Keratinocyte (primary cell): ENCODE measurements around the gene PGC.

Experiments used
- EZH2 ChIP-seq: IDR thresholded peaks from one replicate; pipeline ENCODE4 v1.6.1; 2012; ENCODE audit warnings: inconsistent platforms, mild to moderate bottlenecking, low read length, moderate library complexity
- TF ChIP-seq, protein P1 (sequence below), 3 experiments: IDR thresholded peaks in 1 of 3; conservative IDR thresholded peaks in 1 of 3; optimal IDR thresholded peaks in 1 of 3; 2 replicates in 2 of 3; 3 replicates in 1 of 3; pipeline versions ENCODE3 to v1.5.1; 2011; ENCODE audit warnings: low read length in 3 of 3, mild to moderate bottlenecking in 3 of 3, moderate library complexity in 2 of 3, control low read depth in 1 of 3, inconsistent platforms in 1 of 3; ENCODE audit not compliant: insufficient read depth in 2 of 3; ENCODE audit errors: extremely low read depth in 1 of 3

DNA sequence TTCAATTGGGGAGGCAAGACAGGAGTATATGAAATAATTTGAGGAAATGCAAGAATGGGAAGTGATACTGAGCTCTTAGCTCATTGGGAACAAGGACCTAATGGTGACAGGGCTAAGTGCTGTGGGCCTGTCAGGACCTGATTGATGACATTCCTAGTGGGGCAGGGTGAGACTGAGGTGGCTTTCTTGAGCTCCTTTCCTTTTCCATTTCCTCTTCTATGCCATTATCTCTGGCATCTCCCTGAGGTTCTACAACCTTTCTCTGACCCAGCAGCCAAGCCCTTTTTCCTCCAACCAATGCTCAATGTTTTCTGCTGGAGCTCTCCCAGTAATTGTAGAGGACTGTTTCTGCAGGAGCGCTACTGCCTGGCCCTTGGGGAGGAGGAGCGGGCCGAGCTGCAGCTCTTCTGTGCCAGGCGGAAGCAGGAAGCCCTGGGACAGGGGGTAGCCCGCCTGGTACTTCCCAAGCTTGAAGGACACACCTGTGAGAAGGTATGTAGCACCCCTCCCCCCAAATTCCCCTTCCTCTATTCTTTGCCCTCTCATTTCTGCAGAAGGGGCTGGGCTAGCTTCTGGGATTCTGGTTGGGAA is 37.5 kb upstream of the PGC start:
- no peak for TF ChIP-seq EZH2
- TF ChIP-seq, protein P1, sequence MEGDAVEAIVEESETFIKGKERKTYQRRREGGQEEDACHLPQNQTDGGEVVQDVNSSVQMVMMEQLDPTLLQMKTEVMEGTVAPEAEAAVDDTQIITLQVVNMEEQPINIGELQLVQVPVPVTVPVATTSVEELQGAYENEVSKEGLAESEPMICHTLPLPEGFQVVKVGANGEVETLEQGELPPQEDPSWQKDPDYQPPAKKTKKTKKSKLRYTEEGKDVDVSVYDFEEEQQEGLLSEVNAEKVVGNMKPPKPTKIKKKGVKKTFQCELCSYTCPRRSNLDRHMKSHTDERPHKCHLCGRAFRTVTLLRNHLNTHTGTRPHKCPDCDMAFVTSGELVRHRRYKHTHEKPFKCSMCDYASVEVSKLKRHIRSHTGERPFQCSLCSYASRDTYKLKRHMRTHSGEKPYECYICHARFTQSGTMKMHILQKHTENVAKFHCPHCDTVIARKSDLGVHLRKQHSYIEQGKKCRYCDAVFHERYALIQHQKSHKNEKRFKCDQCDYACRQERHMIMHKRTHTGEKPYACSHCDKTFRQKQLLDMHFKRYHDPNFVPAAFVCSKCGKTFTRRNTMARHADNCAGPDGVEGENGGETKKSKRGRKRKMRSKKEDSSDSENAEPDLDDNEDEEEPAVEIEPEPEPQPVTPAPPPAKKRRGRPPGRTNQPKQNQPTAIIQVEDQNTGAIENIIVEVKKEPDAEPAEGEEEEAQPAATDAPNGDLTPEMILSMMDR (optimal IDR thresholded peaks at IDR 0.05 in 1 of 3, IDR thresholded peaks at IDR 0.05 in 1 of 3, conservative IDR thresholded peaks at IDR 0.05 in 1 of 3; ENCODE audit: extremely low read depth in 1 of 3, insufficient read depth in 2 of 3, low read length in 3 of 3), result no peak
